HG03469 (cell line): Measurements from ENCODE around the gene PLXNA3.

Experiments used
- ATAC-seq: cut with Tn5 transposase; IDR thresholded peaks from one replicate; pipeline ENCODE4 v1.9.1; 2021; ENCODE audit warnings: mild to moderate bottlenecking, moderate library complexity, moderate number of reproducible peaks; ENCODE audit not compliant: unreplicated experiment

Gene PLXNA3

GRCh38 chrX:154457491-154458115, 478 bp upstream of the PLXNA3 start:
- ATAC-seq = peak; percentile 47

- ATAC-seq = no peak
Observed at GRCh38 chrX:154458954-154459778, 1.1 kb downstream of the PLXNA3 start.

GRCh38 chrX:154459832-154460231, 1.8 kb downstream of the PLXNA3 start:
- no peak for ATAC-seq

- ATAC-seq = no peak
Observed at GRCh38 chrX:154460326-154460725, 2.2 kb downstream of the PLXNA3 start.

GRCh38 chrX:154462396-154462795, 4.3 kb downstream of the PLXNA3 start:
- ATAC-seq = no peak

- no peak for ATAC-seq
Observed at GRCh38 chrX:154463611-154464220, 5.6 kb downstream of the PLXNA3 start.

GRCh38 chrX:154464806-154465365, 6.8 kb downstream of the PLXNA3 start:
- no peak for ATAC-seq

GRCh38 chrX:154465601-154466000, 7.5 kb downstream of the PLXNA3 start:
- ATAC-seq = no peak

- ATAC-seq = no peak
Observed at GRCh38 chrX:154466036-154466435, 8.0 kb downstream of the PLXNA3 start.

GRCh38 chrX:154466907-154467306, 8.8 kb downstream of the PLXNA3 start:
- ATAC-seq = no peak

GRCh38 chrX:154467556-154467955, 9.5 kb downstream of the PLXNA3 start:
- ATAC-seq = no peak

- ATAC-seq = no peak
Observed at GRCh38 chrX:154468217-154468616, 10.1 kb downstream of the PLXNA3 start.

- ATAC-seq = no peak
Observed at GRCh38 chrX:154469114-154469513, 11.0 kb downstream of the PLXNA3 start.

- no peak for ATAC-seq
Observed at GRCh38 chrX:154469880-154470279, 11.8 kb downstream of the PLXNA3 start.

- ATAC-seq = no peak
Observed at GRCh38 chrX:154470434-154470833, 12.4 kb downstream of the PLXNA3 start.

- no peak for ATAC-seq
Observed at GRCh38 chrX:154470914-154471568, 13.0 kb downstream of the PLXNA3 start.

GRCh38 chrX:154471839-154472684, 14.0 kb downstream of the PLXNA3 start:
- ATAC-seq = no peak

- ATAC-seq = no peak
Observed at GRCh38 chrX:154472685-154473632, 14.9 kb downstream of the PLXNA3 start.

- ATAC-seq = no peak
Observed at GRCh38 chrX:154473683-154474082, 15.6 kb downstream of the PLXNA3 start.
